GM21381 (cell line): ENCODE data around the gene ZNF133.

ENCODE experiments used
- ATAC-seq: cut with Tn5 transposase; IDR thresholded peaks from one replicate; pipeline ENCODE4 v1.9.1; 2021; ENCODE audit warnings: mild to moderate bottlenecking, moderate library complexity; ENCODE audit not compliant: unreplicated experiment

ZNF133 gene

GRCh38 chr20:18360635-18361034 lies 72.3 kb downstream of the ZNF133 start:
- no peak for ATAC-seq

DNA sequence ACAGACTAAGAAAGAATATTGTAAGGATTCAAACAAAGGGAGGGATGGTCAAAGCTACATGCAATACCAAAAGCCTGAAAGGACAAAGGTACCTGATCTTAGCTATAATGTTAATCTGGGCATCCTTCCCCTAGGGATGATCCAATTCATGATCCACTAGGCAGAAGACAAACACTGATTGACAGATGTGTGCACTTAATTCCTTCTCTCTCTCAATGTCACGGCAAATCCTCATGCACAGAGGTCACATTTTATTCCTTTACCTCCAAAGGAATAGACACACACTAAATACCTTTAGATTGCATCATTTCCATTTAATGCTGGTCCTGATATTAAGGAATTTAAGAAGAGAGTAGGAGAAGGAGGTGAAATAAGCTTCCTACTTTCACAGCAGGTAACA lies 73.4 kb downstream of the ZNF133 start:
- no peak for ATAC-seq

DNA sequence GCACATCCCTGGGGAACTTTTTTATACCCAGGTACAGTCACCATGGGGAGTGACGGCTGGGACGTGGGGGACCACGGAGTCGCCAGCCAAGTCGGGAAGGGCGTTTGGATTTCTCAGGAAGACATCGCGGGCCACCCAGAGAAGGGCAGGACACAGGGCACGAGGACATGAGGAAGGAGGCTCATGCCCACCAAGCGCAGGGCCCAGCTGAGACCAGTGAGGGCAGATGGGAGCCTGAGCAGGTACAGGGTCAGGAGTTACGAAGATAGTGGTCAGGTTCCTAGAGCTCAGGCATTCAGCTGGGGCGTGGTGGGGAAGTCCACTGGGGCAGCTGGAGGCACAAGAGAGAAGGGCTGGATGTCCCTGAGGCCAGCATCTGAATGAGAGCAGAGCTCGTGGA lies 74.6 kb downstream of the ZNF133 start:
- no peak for ATAC-seq

DNA sequence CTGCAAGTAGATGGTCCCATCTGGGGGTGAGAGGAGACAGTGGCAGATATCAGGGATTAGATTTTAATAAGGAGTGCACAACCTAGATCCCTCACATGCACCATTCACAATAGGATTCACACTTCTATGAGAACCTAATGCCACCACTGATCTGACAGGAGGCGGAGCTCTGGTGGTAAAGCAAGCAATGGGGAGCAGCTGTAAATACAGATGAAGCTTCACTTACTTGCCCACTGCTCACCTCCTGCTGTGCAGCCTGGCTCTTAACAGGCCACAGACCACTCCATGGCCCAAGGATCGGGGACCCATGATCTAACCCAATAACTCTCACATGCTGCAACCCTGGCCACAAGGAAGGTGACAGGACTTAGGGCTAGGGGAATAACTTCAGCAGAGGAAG lies 75.4 kb downstream of the ZNF133 start:
- ATAC-seq, result no peak

- no peak for ATAC-seq
Observed at GRCh38 chr20:18364768-18365167, 76.4 kb downstream of the ZNF133 start.
